Measurements from ENCODE around the gene NIPAL4.

NIPAL4 gene

GRCh38 chr5:157469687-157470086, 9.7 kb downstream of the NIPAL4 start:
- no peak for TF ChIP-seq CTCF (IDR thresholded peaks at IDR 0.05; ENCODE audit: control insufficient read depth, insufficient read depth, low read depth, low read length, missing control alignments)

GRCh38 chr5:157470631-157471030, 10.6 kb downstream of the NIPAL4 start:
- H3K4me3 ChIP-seq (ENCODE audit: control insufficient read depth, low read depth, low read length) = no peak overlapping the region
- no peak for TF ChIP-seq CTCF (IDR thresholded peaks at IDR 0.05; ENCODE audit: control insufficient read depth, insufficient read depth, low read depth, low read length, missing control alignments)
- no peak for DNase-seq (ENCODE audit: low read depth)

More at GRCh38 chr5:157469687-157470086, 9.7 kb downstream of the NIPAL4 start:
- peak; percentile 27 for DNase-seq (ENCODE audit: low read depth)
- no peak overlapping the region for H3K4me3 ChIP-seq (ENCODE audit: control insufficient read depth, low read depth, low read length)

GRCh38 chr5:157471709-157472108, 11.7 kb downstream of the NIPAL4 start:
- peak; percentile 74 for TF ChIP-seq CTCF (IDR thresholded peaks at IDR 0.05; ENCODE audit: control insufficient read depth, insufficient read depth, low read depth, low read length, missing control alignments)
- H3K4me3 ChIP-seq (ENCODE audit: control insufficient read depth, low read depth, low read length) = no peak overlapping the region

GRCh38 chr5:157473383-157474320, 13.6 kb downstream of the NIPAL4 start:
- no peak overlapping the region for H3K4me3 ChIP-seq (ENCODE audit: control insufficient read depth, low read depth, low read length)
- TF ChIP-seq CTCF (IDR thresholded peaks at IDR 0.05; ENCODE audit: control insufficient read depth, insufficient read depth, low read depth, low read length, missing control alignments) = no peak
- no peak for DNase-seq (ENCODE audit: low read depth)

More at GRCh38 chr5:157471709-157472108, 11.7 kb downstream of the NIPAL4 start:
- DNase-seq (ENCODE audit: low read depth) = no peak

- TF ChIP-seq CTCF (IDR thresholded peaks at IDR 0.05; ENCODE audit: control insufficient read depth, insufficient read depth, low read depth, low read length, missing control alignments) = no peak
- DNase-seq (ENCODE audit: low read depth) = no peak
- H3K4me3 ChIP-seq (ENCODE audit: control insufficient read depth, low read depth, low read length) = no peak overlapping the region
Observed at GRCh38 chr5:157475432-157475831, 15.4 kb downstream of the NIPAL4 start.

- DNase-seq (ENCODE audit: low read depth) = no peak
Observed at GRCh38 chr5:157476702-157477408, 16.8 kb downstream of the NIPAL4 start.

More at GRCh38 chr5:157476702-157477408, 16.8 kb downstream of the NIPAL4 start:
- H3K4me3 ChIP-seq (ENCODE audit: control insufficient read depth, low read depth, low read length) = no peak overlapping the region
- TF ChIP-seq CTCF (IDR thresholded peaks at IDR 0.05; ENCODE audit: control insufficient read depth, insufficient read depth, low read depth, low read length, missing control alignments) = peak; percentile 82

All from AG09309 (cell line).